Sigmoid colon (tissue), 7 donors: ENCODE data around the gene FLT1. TPM values are rescaled to one million over a fixed set of nuclear protein-coding genes. Genes with fewer than 3 reads are reported as not detected.

Experiments used
- DNase-seq: peaks from one replicate; pipeline ENCODE4 v3.0.0-alpha.2; 2019
- H3K27ac ChIP-seq, 4 donors: fragments of 200-600 bp; sonication (generic); one replicate each; pipeline ENCODE4 v1.5.1; 2016 to 2019; ENCODE audit warnings: mild to moderate bottlenecking in 1 of 4
- H3K27me3 ChIP-seq, 3 donors: fragments of 200-600 bp; sonication (generic); one replicate each; pipeline ENCODE4 v1.5.1; 2019; ENCODE audit warnings: mild to moderate bottlenecking in 1 of 3
- H3K36me3 ChIP-seq, 4 donors: fragments of 200-600 bp; sonication (generic); one replicate each; pipeline ENCODE4 v1.5.1; 2016 to 2019
- H3K4me1 ChIP-seq, 4 donors: fragments of 200-600 bp; sonication (generic); one replicate each; pipeline ENCODE4 v1.5.1; 2017 to 2019
- H3K4me3 ChIP-seq, 4 donors: fragments of 200-600 bp; sonication (generic); one replicate each; pipeline ENCODE4 v1.5.1; 2017 to 2019; ENCODE audit warnings: mild to moderate bottlenecking in 2 of 4, moderate library complexity in 1 of 4
- H3K9me3 ChIP-seq, 4 donors: fragments of 200-600 bp in 3 of 4; sonication (generic) in 3 of 4; one replicate each; pipeline versions ENCODE4 v1.5.1 to v1.6.1; 2013 to 2019
- CTCF ChIP-seq, 4 experiments: fragments of 450-650 bp in 3 of 4; fragments of 200-600 bp in 1 of 4; IDR thresholded peaks; one replicate each; pipeline ENCODE4 v1.5.1; 2016 to 2019; ENCODE audit warnings: antibody characterized with exemption in 4 of 4, mild to moderate bottlenecking in 3 of 4, moderate library complexity in 2 of 4
- EP300 ChIP-seq, 4 donors: sonication (generic); formaldehyde crosslinking; IDR thresholded peaks; one replicate each; pipeline ENCODE4 v1.6.1; 2017; ENCODE audit warnings: antibody characterized with exemption in 4 of 4
- POLR2A ChIP-seq, 2 donors: fragments of 450-650 bp; IDR thresholded peaks; one replicate each; pipeline ENCODE4 v1.6.1; 2016; ENCODE audit warnings: antibody characterized with exemption in 2 of 2, mild to moderate bottlenecking in 2 of 2, moderate library complexity in 2 of 2
- POLR2AphosphoS5 ChIP-seq, 4 donors: sonication (generic); formaldehyde crosslinking; IDR thresholded peaks; one replicate each; pipeline ENCODE4 v1.6.1; 2017; ENCODE audit warnings: antibody characterized with exemption in 4 of 4
- WGBS, 2 donors: extraction: QIAGEN DNeasy Blood & Tissue Kit; methylation state at CpG; one replicate each; pipeline ENCODE4 v1.1.7; 2013; 5-methylcytosine and 5-hydroxymethylcytosine counted together
- intact Hi-C: fragments of 100-400 bp; cut with DNase I; formaldehyde crosslinking; loops from one replicate; pipeline ENCODE4 v1.15.1; 2023
- polyA plus RNA-seq, 3 donors: library from polyadenylated mRNA; stranded (reverse); fragments of 200-250 nt; gene quantifications; one replicate each; pipeline ENCODE4 v1.2.3, GENCODE V29; 2013
- total RNA-seq, 4 donors: library from RNA; depleted of rRNA; stranded (reverse); fragments of >200 nt; gene quantifications; one replicate each; pipeline ENCODE4 v1.1.0, GENCODE V29; 2016
- donor health status: healthy with polysubstance abuse.
- donor health status: Bipolar disorder and iron deficiency.
- donor health status: healthy.

FLT1 gene
- total and polyA plus RNA-seq, 7 donors = under 0.01 to 18.3 (median 5.7) TPM

- no peak for TF ChIP-seq CTCF (IDR thresholded peaks at IDR 0.05)
- no peak for TF ChIP-seq POLR2AphosphoS5 (IDR thresholded peaks at IDR 0.05)
- TF ChIP-seq EP300 (IDR thresholded peaks at IDR 0.05) = no peak
- TF ChIP-seq POLR2A (IDR thresholded peaks at IDR 0.05) = no peak
- peaks cover 13 to 44% (median 33%) of the 10 kb centered on the region in 3 donors for H3K27me3 ChIP-seq
- intact Hi-C loops = no loop called here
- 75% methylated on average over 10 of the region's 10 CpGs for WGBS, 2 donors
- no peaks in the 10 kb centered on the region for H3K9me3 ChIP-seq
- no peak for DNase-seq
- H3K4me3 ChIP-seq = no peak overlapping the region
- no peak overlapping the region for H3K27ac ChIP-seq
- H3K4me1 ChIP-seq = peaks cover 0 to 15% (median 12%) of the 10 kb centered on the region in 4 donors
- no peaks in the 10 kb centered on the region for H3K36me3 ChIP-seq
Observed at GRCh38 chr13:28526876-28527275, 31.9 kb upstream of the FLT1 start.

GRCh38 chr13:28522871-28523270 lies 27.9 kb upstream of the FLT1 start:
- 89 to 94% methylated on average over 8 of the region's 8 CpGs for WGBS, 2 donors
- DNase-seq = no peak
- no peaks in the 10 kb centered on the region for H3K36me3 ChIP-seq
- TF ChIP-seq POLR2AphosphoS5 (IDR thresholded peaks at IDR 0.05) (no peak), CTCF (IDR thresholded peaks at IDR 0.05) (no peak), POLR2A (IDR thresholded peaks at IDR 0.05) (no peak), EP300 (IDR thresholded peaks at IDR 0.05) (no peak)
- H3K4me3 ChIP-seq = no peak overlapping the region
- H3K27me3 ChIP-seq = peaks cover 0 to 4% (median 0%) of the 10 kb centered on the region in 3 donors
- no peak overlapping the region for H3K27ac ChIP-seq
- H3K9me3 ChIP-seq = no peaks in the 10 kb centered on the region
- no peaks in the 10 kb centered on the region for H3K4me1 ChIP-seq
- intact Hi-C loops = no loop called here

- no peaks in the 10 kb centered on the region for H3K27me3 ChIP-seq
- no peak for DNase-seq
- intact Hi-C loops = no loop called here
- no peak overlapping the region for H3K4me3 ChIP-seq
- no peaks in the 10 kb centered on the region for H3K4me1 ChIP-seq
- TF ChIP-seq EP300 (IDR thresholded peaks at IDR 0.05) (no peak), CTCF (IDR thresholded peaks at IDR 0.05) (no peak), POLR2A (IDR thresholded peaks at IDR 0.05) (no peak), POLR2AphosphoS5 (IDR thresholded peaks at IDR 0.05) (no peak)
- 91 to 92% methylated on average over 4 of the region's 4 CpGs for WGBS, 2 donors
- no peaks in the 10 kb centered on the region for H3K36me3 ChIP-seq
- no peak overlapping the region for H3K27ac ChIP-seq
- H3K9me3 ChIP-seq = no peaks in the 10 kb centered on the region
Observed at GRCh38 chr13:28513745-28514144, 18.8 kb upstream of the FLT1 start.

- Histone ChIP-seq H3K27ac (no peak overlapping the region), H3K4me1 (no peaks in the 10 kb centered on the region), H3K27me3 (no peaks in the 10 kb centered on the region), H3K36me3 (no peaks in the 10 kb centered on the region), H3K9me3 (no peaks in the 10 kb centered on the region), H3K4me3 (no peak overlapping the region)
- 43 to 67% methylated on average over 1 of the region's 1 CpG for WGBS, 2 donors
- intact Hi-C loops = no loop called here
- DNase-seq = no peak
- TF ChIP-seq EP300 (IDR thresholded peaks at IDR 0.05) (no peak), POLR2A (IDR thresholded peaks at IDR 0.05) (no peak), CTCF (IDR thresholded peaks at IDR 0.05) (no peak), POLR2AphosphoS5 (IDR thresholded peaks at IDR 0.05) (no peak)
Observed at GRCh38 chr13:28510542-28510941, 15.6 kb upstream of the FLT1 start.

GRCh38 chr13:28510066-28510465 lies 15.1 kb upstream of the FLT1 start:
- no peaks in the 10 kb centered on the region for H3K4me1 ChIP-seq
- no peak overlapping the region for H3K4me3 ChIP-seq
- TF ChIP-seq POLR2A (IDR thresholded peaks at IDR 0.05) = no peak
- TF ChIP-seq CTCF (IDR thresholded peaks at IDR 0.05) = no peak
- no peak for TF ChIP-seq POLR2AphosphoS5 (IDR thresholded peaks at IDR 0.05)
- no peak for TF ChIP-seq EP300 (IDR thresholded peaks at IDR 0.05)
- H3K36me3 ChIP-seq = no peaks in the 10 kb centered on the region
- no peaks in the 10 kb centered on the region for H3K27me3 ChIP-seq
- no peak overlapping the region for H3K27ac ChIP-seq
- no peak for DNase-seq
- intact Hi-C loops = no loop called here
- H3K9me3 ChIP-seq = no peaks in the 10 kb centered on the region
